ENCODE data around the gene IPMK.

DNA sequence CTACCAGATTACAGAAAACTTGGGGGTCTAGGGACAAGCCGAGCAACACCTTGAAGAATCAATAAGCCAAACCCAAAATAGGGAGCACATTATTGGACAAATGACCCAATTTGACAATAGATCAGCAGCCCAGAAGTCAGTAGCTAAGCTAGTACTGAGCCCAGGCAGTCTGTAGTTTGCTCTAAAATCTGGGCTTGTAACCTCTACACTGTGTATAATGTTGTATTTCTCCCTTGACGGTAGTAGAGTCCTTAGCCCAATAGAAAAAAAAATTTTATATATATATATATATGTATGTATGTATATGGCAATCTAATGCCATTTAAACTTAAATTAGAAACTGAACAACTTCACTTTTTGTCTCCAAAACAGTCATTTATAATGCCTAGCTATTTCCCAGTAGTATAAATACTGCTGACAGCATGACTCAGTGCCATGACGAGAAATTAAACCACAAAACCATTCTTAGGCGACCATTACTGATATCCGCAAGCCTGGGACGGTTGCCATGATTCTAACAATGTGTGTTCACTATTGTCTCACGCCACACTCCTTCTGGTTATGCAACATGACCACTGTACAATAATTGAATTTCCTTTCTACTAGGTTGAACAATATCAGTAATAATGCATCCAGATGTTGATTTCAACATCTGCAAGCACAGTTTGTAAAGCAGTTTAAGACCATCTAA lies 110.5 kb downstream of the IPMK start:
- TF ChIP-seq, protein P1, sequence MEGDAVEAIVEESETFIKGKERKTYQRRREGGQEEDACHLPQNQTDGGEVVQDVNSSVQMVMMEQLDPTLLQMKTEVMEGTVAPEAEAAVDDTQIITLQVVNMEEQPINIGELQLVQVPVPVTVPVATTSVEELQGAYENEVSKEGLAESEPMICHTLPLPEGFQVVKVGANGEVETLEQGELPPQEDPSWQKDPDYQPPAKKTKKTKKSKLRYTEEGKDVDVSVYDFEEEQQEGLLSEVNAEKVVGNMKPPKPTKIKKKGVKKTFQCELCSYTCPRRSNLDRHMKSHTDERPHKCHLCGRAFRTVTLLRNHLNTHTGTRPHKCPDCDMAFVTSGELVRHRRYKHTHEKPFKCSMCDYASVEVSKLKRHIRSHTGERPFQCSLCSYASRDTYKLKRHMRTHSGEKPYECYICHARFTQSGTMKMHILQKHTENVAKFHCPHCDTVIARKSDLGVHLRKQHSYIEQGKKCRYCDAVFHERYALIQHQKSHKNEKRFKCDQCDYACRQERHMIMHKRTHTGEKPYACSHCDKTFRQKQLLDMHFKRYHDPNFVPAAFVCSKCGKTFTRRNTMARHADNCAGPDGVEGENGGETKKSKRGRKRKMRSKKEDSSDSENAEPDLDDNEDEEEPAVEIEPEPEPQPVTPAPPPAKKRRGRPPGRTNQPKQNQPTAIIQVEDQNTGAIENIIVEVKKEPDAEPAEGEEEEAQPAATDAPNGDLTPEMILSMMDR (IDR thresholded peaks at IDR 0.05), result no peak
- no peak for TF ChIP-seq POLR2A (IDR thresholded peaks at IDR 0.05)

All from uterus (tissue), 2 donors.